Activated B cell treated with CpG ODN at 0.5 μM for 24 hours (primary cell): ENCODE results near the gene COL25A1. TPM values are rescaled to one million over a fixed set of nuclear protein-coding genes. Genes with fewer than 3 reads are reported as not detected.

Experiments used
- ATAC-seq: fragments of 200-7000 bp; cut with Tn5 transposase; one replicate; pipeline ENCODE4 v1.10.0; 2021; ENCODE audit warnings: low read depth, mild to moderate bottlenecking, moderate library complexity
- CTCF ChIA-PET: fragments of 350-600 bp; sonication (Branson Sonifier 250); formaldehyde crosslinking; loops from one replicate; lab custom pipeline; 2021; ENCODE audit warnings: antibody characterized with exemption; lab: Charles Lee
- POLR2A ChIA-PET: fragments of 350-600 bp; sonication (Branson Sonifier 250); formaldehyde crosslinking; loops from one replicate; lab custom pipeline; 2021; ENCODE audit warnings: antibody characterized with exemption; lab: Charles Lee
- DNase-seq: peaks from one replicate; pipeline ENCODE4 v3.0.0; 2022
- H3K27ac Mint-ChIP-seq: one replicate; pipeline ENCODE4 v1.8.0; 2020; ENCODE audit warnings: mixed read lengths
- H3K27me3 Mint-ChIP-seq: one replicate; pipeline ENCODE4 v1.8.0; 2021; ENCODE audit warnings: mixed read lengths
- H3K36me3 Mint-ChIP-seq: one replicate; pipeline ENCODE4 v1.8.0; 2021; ENCODE audit warnings: low read depth, mixed read lengths
- H3K4me1 Mint-ChIP-seq: one replicate; pipeline ENCODE4 v1.8.0; 2021; ENCODE audit warnings: mixed read lengths
- H3K4me3 Mint-ChIP-seq: one replicate; pipeline ENCODE4 v1.8.0; 2020; ENCODE audit warnings: mild to moderate bottlenecking, mixed read lengths
- H3K9me3 Mint-ChIP-seq: one replicate; pipeline ENCODE4 v1.8.0; 2020; ENCODE audit warnings: mixed read lengths
- CTCF ChIP-seq: fragments of 200-600 bp; IDR thresholded peaks from one replicate; pipeline ENCODE4 v1.8.0; 2022; ENCODE audit warnings: antibody characterized with exemption, mild to moderate bottlenecking
- intact Hi-C: fragments of 100-400 bp; cut with micrococcal nuclease; formaldehyde crosslinking; loops from one replicate; pipeline ENCODE4 v1.15.1; 2024
- total RNA-seq: library from RNA; stranded (reverse); gene quantifications from 2 replicates; pipeline ENCODE4 v1.2.3, GENCODE V29; 2022

The COL25A1 gene
- total RNA-seq, 1 donor from 2014 or later, result not detected

- Mint-ChIP-seq H3K4me3 (no peak overlapping the region), H3K36me3 (no peaks in the 10 kb centered on the region)
Observed at GRCh38 chr4:109234596-109234995, 67.9 kb downstream of the COL25A1 start.

GRCh38 chr4:109233570-109233969 is 68.9 kb downstream of the COL25A1 start:
- DNase-seq (no peak), ATAC-seq (no peak)
- H3K4me3 Mint-ChIP-seq, result no peak overlapping the region
- H3K27me3 Mint-ChIP-seq, result no peaks in the 10 kb centered on the region
- peaks cover 2% of the 10 kb centered on the region for H3K9me3 Mint-ChIP-seq
- no peak for TF ChIP-seq CTCF
- ChIA-PET CTCF (no interaction called here), POLR2A (no interaction called here)
- no peak overlapping the region for H3K27ac Mint-ChIP-seq
- no peaks in the 10 kb centered on the region for H3K36me3 Mint-ChIP-seq
- intact Hi-C loops, result no loop called here
- H3K4me1 Mint-ChIP-seq, result no peaks in the 10 kb centered on the region

More at GRCh38 chr4:109234596-109234995, 67.9 kb downstream of the COL25A1 start:
- CTCF ChIA-PET, result no interaction called here
- Mint-ChIP-seq H3K4me1 (no peaks in the 10 kb centered on the region), H3K9me3 (peaks cover 2% of the 10 kb centered on the region), H3K27ac (no peak overlapping the region), H3K27me3 (no peaks in the 10 kb centered on the region)
- intact Hi-C loops, result no loop called here
- ATAC-seq (no peak), DNase-seq (no peak)
- POLR2A ChIA-PET, result no interaction called here
- TF ChIP-seq CTCF, result no peak

GRCh38 chr4:109232681-109233080 is 69.8 kb downstream of the COL25A1 start:
- TF ChIP-seq CTCF, result no peak
- CTCF ChIA-PET, result no interaction called here
- POLR2A ChIA-PET, result no interaction called here
- intact Hi-C loops, result no loop called here
- H3K4me1 Mint-ChIP-seq, result no peaks in the 10 kb centered on the region
- H3K27ac Mint-ChIP-seq, result no peak overlapping the region
- DNase-seq (no peak), ATAC-seq (no peak)
- H3K9me3 Mint-ChIP-seq, result peaks cover 2% of the 10 kb centered on the region
- no peaks in the 10 kb centered on the region for H3K27me3 Mint-ChIP-seq
- H3K4me3 Mint-ChIP-seq, result no peak overlapping the region
- no peaks in the 10 kb centered on the region for H3K36me3 Mint-ChIP-seq

- H3K36me3 Mint-ChIP-seq, result no peaks in the 10 kb centered on the region
- no peak for TF ChIP-seq CTCF
- intact Hi-C loops, result no loop called here
- DNase-seq (no peak), ATAC-seq (no peak)
- ChIA-PET POLR2A (no interaction called here), CTCF (no interaction called here)
- H3K27ac Mint-ChIP-seq, result no peak overlapping the region
- peaks cover 2% of the 10 kb centered on the region for H3K9me3 Mint-ChIP-seq
- no peak overlapping the region for H3K4me3 Mint-ChIP-seq
- H3K27me3 Mint-ChIP-seq, result no peaks in the 10 kb centered on the region
- H3K4me1 Mint-ChIP-seq, result no peaks in the 10 kb centered on the region
Observed at GRCh38 chr4:109231331-109231730, 71.1 kb downstream of the COL25A1 start.

- Mint-ChIP-seq H3K27ac (no peak overlapping the region), H3K9me3 (peaks cover 4% of the 10 kb centered on the region), H3K27me3 (peaks cover 2% of the 10 kb centered on the region), H3K36me3 (no peaks in the 10 kb centered on the region), H3K4me1 (no peaks in the 10 kb centered on the region), H3K4me3 (no peak overlapping the region)
- ATAC-seq (no peak), DNase-seq (no peak)
- CTCF ChIA-PET, result no interaction called here
- no peak for TF ChIP-seq CTCF
- intact Hi-C loops, result no loop called here
- POLR2A ChIA-PET, result no interaction called here
Observed at GRCh38 chr4:109229028-109229427, 73.4 kb downstream of the COL25A1 start.
